GM18519 (cell line): Measurements from ENCODE around the gene ELOVL1.

ENCODE experiments used
- ATAC-seq: cut with Tn5 transposase; IDR thresholded peaks from one replicate; pipeline ENCODE4 v1.9.1; 2021; ENCODE audit warnings: mild to moderate bottlenecking, moderate library complexity; ENCODE audit not compliant: unreplicated experiment, low FRiP score

ELOVL1 gene

DNA sequence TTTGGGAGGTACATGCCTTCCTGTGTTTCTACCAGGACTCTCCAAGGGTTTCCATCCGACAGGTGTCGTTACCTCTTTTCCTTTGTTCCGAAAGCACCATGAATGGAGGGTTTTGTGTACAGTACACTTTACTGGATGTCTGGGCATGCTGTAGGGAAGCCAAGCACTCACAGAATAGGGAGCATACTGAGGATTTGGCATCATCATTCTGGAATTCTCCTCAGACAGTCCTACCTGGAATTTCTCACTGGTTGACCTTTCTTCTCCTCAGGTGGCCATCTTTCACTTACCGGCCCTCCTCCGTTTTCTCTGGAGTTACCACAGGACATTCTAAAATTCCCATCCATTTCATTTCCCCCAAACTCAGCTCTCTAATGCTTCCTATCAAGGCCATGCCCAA, 36.1 kb downstream of the ELOVL1 start:
- ATAC-seq: no peak

DNA sequence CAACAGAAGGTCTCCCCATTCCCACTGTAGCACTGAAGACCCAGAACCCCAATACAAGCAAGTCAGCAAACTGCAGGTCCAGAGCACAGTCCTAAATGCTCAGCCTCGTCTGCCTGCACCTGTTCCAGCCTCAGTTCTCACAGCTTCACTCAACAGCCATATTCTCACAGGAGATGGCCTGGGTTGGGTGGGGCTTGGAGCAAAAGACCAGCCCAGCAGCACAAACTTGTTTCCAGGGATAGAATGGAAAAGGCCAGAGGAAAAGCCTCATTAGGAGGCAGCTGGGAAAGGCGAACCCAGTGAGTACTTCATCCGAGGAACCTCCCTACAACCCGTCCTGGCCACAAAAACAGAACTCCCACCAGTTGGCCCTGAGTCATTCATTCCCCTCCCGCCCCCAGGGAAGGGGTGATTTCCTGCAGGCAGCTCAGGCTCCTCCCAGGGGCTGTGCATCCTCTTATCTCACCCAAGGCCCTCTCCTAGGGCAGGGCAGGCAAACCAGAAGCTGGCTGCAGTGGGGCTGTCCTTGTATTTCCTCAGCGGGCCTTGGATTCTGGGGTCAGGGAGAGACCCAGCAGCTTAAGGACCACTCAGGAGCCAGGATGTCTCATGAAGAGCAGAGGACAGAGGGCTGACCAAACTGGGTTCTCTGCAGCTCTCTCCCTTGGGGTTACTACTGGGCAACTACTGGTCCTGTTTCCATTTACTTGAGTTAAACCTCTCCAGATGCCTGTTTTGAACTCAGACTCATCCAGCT, 37.6 kb downstream of the ELOVL1 start:
- ATAC-seq: no peak

DNA sequence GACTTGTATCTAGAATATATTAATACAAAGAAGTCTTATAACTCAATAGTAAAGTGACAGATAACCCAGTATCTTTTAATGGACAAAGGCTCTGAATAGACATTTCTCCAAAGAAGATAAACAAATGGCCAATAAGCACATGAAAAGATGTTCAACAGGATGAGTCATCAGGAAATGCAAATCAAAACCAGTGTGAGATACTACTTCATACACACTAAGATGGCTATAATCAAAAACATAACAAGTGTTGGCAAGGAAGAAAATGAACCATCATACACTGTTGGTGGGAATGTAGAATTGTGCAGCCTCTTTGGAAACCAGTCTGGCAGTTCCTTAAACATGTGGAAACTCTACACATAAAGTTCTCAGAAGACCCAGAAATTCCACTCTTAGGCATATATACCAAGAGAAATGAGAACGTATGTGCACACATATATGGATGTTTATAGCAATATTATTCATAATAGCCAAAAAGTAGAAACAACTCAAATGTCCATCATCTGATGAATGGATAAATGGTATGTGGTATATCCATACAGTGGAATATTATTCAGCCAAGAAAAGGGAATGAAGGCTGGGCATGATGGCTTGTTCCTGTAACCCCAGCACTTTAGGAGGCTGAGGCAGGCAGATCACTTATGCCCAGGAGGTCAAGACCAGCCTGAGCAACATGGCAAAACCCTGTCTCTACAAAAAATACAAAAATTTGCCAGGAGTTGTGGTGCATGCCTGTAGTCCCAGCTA, 40.1 kb downstream of the ELOVL1 start:
- ATAC-seq: no peak

DNA sequence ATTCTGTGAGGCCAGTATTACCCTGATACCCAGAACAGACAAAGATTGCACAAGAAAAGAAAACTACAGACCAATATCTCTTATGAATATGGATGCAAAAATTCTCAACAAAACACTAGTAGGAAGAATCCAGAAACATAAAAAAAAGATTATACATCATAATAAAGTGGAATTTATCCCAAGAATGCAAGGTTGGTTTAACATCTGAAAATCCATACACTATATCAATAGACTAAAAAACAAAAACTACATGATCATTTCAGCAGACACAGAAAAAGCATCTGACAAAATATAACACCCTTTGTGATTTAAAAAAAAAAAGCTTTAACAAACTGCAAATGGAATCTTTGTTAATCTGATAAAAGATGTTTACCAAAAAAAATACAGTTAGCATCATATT, 42.4 kb downstream of the ELOVL1 start:
- no peak for ATAC-seq

DNA sequence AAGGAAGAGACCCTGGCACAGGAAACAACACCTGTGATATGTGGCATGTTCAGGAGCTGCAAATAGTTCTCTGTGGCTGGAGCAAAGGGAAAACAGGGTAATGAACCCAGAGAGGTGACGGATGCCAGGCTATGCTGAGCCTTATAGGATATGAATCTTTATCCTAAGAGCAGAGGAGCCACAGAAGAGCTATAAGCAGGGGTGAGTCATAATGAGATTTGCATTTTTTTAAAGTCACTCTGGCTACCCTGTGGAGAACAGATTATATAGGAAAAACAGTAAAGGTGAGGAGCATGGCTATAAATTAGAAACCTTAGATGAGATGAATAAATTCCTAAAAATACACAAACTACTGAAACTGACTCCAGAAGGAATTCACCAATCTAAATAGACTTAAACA, 43.0 kb downstream of the ELOVL1 start:
- no peak for ATAC-seq

DNA sequence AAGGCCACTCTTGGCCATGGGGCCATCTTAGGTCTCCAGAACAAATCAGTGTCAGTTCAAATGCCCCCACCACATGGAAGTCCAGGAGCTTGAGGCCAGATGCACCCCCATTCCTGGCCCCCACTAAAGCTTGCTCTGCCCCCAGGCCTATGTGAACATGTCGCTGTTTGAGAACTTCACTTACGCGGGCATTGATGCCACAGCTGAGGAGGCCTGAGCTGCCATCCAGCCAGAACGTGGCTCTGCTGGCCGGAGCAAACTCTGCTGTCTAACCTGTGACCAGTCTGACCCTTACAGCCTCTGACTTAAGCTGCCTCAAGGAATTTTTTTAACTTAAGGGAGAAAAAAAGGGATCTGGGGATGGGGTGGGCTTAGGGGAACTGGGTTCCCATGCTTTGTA, 45.3 kb downstream of the ELOVL1 start:
- no peak for ATAC-seq

DNA sequence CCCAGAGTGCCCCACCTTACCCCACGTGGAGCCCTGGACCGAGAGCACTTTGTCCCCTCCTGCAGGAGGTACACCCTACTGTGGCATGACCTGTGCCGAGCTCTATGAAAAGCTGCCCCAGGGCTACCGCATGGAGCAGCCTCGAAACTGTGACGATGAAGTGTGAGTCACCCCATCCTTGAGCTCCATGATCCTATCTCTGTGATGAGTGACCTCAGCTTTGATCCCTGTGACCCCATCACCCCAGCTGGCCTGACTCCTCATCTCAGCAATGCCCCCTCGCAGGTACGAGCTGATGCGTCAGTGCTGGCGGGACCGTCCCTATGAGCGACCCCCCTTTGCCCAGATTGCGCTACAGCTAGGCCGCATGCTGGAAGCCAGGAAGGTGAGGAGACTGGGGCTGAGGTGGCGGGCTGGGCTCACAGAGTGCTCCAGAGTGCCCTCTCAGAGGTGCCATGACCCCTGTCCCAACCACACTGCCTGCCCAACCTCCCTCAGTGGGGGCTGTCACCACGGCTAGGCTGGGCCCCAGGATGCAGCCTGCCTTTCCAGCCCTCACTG, 46.4 kb downstream of the ELOVL1 start:
- ATAC-seq: no peak

DNA sequence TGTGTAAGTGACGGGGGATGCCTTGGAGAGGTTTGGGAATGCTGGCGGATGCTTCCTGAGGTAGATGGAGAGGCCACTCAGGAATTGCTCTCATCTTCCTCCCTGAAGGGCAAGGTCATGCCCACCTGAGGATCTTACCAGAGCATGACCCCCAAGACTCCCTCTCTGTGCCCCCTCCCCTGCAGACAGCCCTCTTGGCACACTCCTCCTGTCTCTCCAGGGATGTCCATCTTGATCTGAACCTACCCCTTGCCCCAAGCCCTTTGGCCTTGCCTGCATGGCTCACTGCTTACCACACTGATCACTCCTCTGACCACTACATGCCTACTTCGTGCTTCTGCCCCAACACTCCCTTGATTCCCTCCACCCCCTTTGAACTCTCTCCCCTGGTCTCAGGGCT, 48.0 kb downstream of the ELOVL1 start:
- ATAC-seq: no peak

DNA sequence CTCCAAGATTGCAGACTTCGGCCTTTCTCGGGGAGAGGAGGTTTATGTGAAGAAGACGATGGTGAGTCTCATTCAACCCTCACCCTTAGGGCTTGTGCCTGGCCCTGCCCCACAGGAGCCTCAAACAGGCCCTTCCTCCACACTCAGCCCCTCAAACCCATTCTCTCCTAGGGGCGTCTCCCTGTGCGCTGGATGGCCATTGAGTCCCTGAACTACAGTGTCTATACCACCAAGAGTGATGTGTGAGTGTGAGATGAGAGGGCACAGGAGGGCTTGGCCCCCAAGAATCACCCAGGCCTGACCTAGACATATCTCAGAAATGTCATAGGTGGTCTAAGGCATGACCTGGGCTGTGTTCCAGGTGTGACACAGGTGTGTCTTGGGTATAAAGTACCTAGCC, 48.5 kb downstream of the ELOVL1 start:
- ATAC-seq: no peak

DNA sequence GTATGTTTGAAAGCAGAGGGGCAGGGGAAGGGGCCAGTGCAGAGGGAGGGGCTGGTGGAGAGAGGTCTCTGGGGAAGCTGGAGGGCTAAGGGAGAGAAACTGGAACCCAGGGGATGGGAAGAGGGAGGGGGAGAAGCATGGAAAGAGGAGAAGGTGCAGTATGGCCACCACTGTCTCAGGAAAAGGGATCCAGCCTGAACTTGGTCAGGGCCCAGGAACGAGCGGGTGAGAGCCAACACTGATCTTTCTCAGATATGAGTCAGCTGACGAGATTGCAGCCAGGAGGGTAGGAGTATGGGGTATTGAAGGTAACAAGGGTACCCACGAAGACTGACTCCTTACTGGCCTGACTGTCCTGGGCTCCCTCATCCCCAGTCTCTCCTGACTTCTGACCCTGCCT, 49.0 kb downstream of the ELOVL1 start:
- no peak for ATAC-seq

DNA sequence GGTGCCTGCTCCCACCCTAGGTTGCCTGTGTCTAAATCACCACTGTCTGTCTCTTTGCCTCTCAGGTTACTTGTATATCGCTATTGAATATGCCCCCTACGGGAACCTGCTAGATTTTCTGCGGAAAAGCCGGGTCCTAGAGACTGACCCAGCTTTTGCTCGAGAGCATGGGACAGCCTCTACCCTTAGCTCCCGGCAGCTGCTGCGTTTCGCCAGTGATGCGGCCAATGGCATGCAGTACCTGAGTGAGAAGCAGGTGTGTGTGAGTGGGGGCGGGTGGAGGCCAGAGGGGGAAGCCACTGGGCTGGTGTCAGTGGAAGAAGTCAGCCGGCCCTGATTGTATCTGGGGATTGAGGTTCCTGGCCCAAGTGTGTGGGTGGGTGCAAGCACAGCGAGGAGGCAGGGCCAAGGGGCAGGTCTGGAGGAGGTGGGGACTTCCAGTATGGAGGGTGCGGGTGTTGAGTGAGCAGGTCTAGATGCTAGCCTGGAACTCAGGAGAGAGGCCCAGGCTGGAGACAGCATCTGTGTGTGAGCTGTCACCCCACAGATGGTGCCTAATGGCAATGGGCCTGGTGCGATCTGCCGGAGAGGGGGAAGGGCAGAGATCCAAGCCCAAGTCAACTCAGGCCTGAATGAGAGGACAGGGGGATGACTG, 49.9 kb downstream of the ELOVL1 start:
- no peak for ATAC-seq

DNA sequence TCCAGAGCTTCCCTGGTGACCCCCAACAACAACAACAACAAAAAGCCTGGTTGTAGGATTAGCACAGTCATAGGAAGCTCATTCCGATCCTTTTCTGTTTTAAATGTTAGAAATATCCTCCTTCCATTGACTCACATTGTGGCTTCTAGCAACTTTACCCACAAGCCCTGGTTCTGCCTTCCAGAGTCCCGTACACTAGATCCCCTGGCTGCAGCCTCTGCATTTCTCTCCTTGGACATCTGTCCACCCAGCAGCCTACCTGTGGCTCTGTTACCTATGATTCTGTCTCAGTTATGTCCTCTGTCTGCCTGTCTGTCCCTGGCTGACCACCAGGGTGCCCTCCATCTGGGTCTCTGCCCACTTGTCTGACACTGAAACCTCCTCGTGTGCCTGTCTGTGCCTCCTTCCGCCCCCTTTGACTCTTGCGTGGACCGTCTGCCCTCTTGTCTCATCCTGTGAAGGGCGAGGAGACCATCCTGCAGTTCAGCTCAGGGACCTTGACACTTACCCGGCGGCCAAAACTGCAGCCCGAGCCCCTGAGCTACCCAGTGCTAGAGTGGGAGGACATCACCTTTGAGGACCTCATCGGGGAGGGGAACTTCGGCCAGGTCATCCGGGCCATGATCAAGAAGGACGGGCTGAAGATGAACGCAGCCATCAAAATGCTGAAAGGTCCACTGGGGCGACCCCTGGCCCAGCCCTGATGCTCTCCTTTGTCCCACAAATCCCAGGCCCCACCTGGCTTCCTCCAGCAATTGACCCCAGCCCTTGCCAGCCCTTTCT, 50.9 kb downstream of the ELOVL1 start:
- ATAC-seq: no peak

DNA sequence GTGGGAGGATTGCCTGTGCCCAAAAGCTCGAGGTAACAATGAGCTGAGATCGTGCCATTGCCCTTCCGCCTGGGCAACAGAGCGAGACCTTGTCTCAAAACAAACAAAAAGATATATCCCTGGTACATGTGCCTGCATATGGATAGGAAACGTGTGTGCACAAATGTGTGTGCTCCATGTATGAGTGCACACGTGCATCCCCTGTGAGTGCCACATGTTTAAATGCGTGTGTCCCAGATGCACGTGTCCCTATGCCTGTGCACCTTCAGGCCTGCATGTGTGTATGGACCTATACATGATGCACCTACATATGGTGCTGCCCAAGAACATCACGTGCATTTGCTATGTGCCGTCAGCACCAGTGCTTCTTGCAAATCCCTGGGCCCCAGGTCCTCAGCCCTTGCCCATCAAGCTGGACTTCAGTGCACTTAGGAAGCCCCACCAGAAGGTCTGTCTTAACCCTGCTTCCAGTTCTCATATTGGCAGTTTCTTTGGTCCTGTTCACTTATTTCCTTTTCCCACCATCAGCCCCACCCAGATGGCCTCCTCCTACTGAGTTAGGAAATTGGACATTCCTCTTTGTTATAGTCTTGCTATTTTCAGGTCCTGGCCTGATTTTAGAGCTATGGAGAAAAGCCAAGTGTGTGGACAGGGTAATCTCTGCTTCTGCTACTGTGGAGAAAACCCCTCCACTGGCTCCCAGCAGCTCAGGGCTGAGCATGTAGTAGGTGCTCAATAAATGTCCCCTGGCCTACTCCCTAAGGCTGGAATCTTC, 51.7 kb downstream of the ELOVL1 start:
- ATAC-seq: no peak

DNA sequence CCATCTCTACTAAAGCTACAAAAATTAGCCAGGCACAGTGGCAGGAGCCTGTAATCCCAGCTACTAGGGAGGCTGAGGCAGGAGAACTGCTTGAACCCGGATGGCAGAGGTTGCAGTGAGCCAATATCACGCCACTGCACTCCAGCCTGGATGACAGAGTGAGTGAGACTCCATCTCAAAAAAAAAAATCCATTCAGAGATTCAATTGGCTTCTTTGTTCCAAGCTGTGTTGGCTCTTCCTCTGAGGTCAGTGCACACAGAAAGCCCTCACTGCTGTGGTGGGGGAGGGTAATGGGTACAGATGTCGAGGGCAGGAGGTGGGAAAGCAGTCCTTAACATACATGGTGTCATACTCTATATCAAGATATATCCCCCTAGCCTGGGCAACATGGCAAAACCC, 52.3 kb downstream of the ELOVL1 start:
- no peak for ATAC-seq

DNA sequence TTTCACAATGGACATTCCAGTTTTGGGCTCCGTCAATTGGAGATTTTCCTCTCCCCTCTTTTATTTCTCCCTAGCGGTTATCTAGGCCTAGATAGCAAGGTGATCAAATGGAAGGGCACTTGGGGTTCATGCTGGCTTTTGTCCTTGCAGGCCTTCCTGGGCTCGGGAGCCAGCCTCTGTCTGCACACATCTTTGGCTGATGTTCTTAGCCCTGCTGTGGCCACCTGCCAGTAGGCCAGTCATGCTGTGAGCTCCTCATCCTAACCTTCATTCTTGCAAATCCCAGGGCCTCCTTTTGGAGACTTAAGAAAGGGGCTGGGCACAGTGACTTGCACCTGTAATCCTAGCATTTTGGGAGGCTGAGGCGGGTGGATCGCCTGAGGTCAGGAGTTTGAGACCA, 53.6 kb downstream of the ELOVL1 start:
- no peak for ATAC-seq

DNA sequence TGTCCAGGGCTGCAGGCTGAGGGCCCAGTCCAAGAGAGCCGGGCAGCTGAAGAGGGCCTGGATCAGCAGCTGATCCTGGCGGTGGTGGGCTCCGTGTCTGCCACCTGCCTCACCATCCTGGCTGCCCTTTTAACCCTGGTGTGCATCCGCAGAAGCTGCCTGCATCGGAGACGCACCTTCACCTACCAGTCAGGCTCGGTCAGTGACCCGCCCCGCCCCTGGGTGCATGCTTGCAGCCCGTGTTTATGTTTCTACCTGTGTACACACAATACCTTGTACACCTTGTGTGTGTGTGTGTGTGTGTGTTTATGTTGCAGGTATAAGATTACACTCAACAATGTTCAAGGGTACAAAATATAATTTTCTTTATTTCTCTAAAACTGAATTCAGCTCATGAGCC, 54.0 kb downstream of the ELOVL1 start:
- ATAC-seq: no peak
